HG03135 (cell line): ENCODE data around the gene PDGFA.

Source experiments
- ATAC-seq: cut with Tn5 transposase; IDR thresholded peaks from one replicate; pipeline ENCODE4 v1.9.1; 2021; ENCODE audit warnings: mild to moderate bottlenecking, moderate library complexity; ENCODE audit not compliant: unreplicated experiment

PDGFA gene

GRCh38 chr7:491958-492713, 27.5 kb downstream of the PDGFA start:
- no peak for ATAC-seq

- ATAC-seq, result no peak
Observed at GRCh38 chr7:491292-491957, 28.2 kb downstream of the PDGFA start.

- ATAC-seq, result no peak
Observed at GRCh38 chr7:490461-491291, 29.0 kb downstream of the PDGFA start.

GRCh38 chr7:489876-490275, 29.8 kb downstream of the PDGFA start:
- ATAC-seq, result no peak

- no peak for ATAC-seq
Observed at GRCh38 chr7:486216-486743, 33.4 kb downstream of the PDGFA start.

- ATAC-seq, result no peak
Observed at GRCh38 chr7:485188-486081, 34.2 kb downstream of the PDGFA start.

- no peak for ATAC-seq
Observed at GRCh38 chr7:484356-485101, 35.1 kb downstream of the PDGFA start.

- no peak for ATAC-seq
Observed at GRCh38 chr7:483656-484355, 35.8 kb downstream of the PDGFA start.

- no peak for ATAC-seq
Observed at GRCh38 chr7:482521-483083, 37.0 kb downstream of the PDGFA start.

- ATAC-seq, result no peak
Observed at GRCh38 chr7:481219-481930, 38.3 kb downstream of the PDGFA start.

GRCh38 chr7:480531-481218, 39.0 kb downstream of the PDGFA start:
- no peak for ATAC-seq

- no peak for ATAC-seq
Observed at GRCh38 chr7:479948-480499, 39.6 kb downstream of the PDGFA start.

- ATAC-seq, result no peak
Observed at GRCh38 chr7:479115-479947, 40.3 kb downstream of the PDGFA start.

GRCh38 chr7:477626-478220, 41.9 kb downstream of the PDGFA start:
- no peak for ATAC-seq

GRCh38 chr7:476736-477360, 42.8 kb downstream of the PDGFA start:
- no peak for ATAC-seq
